Endodermal cell (in vitro differentiated cells): ENCODE measurements around the gene SLC35D3. TPM values are rescaled to one million over a fixed set of nuclear protein-coding genes. Genes with fewer than 3 reads are reported as not detected.

ENCODE experiments used
- total RNA-seq, 2 donors: library from RNA; stranded (reverse); fragmentation: NEBNext Ultra II Directional in 1 of 2; extraction: Animal tissue kit (Norgen Biotek cat#: 25700) in 1 of 2; gene quantifications; 2 replicates in 1 of 2; 3 replicates in 1 of 2; pipeline ENCODE4 v1.2.1, GENCODE V29; 2021

The SLC35D3 gene
- total RNA-seq, 2 donors from 2014 or later, result 0.44 TPM; not detected in 1

Other genes with a start within 250 kb of the SLC35D3 start
- gene MAP3K5, start 129.8 kb upstream of the SLC35D3 start, total RNA-seq, result 1 to 10 TPM; 1.6 to 3.4 TPM
- 10 to 100 TPM; 11.2 to 11.6 TPM for gene PEX7, start 99.7 kb upstream of the SLC35D3 start, total RNA-seq
- gene IL20RA, start 122.7 kb downstream of the SLC35D3 start, total RNA-seq, result under 1 TPM; 0.13 to 0.57 TPM